ENCODE data around the gene ELL2. TPM values are rescaled to one million over a fixed set of nuclear protein-coding genes. Genes with fewer than 3 reads are reported as not detected.

Gene ELL2
- polyA plus RNA-seq, 1 of the 3 experiments (the other 2 are of a cell fraction) = 18.4 TPM

- no peak for DNase-seq
- peaks cover 0 to 9% of the 10 kb centered on the region in 2 experiments; a peak in 2 of 4 replicates for H3K4me1 ChIP-seq (ENCODE audit: control insufficient read depth in 1 of 2, insufficient read depth in 2 of 2, low read depth in 1 of 2, low read length in 1 of 2)
- peaks cover 46% of the 10 kb centered on the region for H3F3A ChIP-seq (replicated peaks; ENCODE audit: insufficient read depth)
- H3K9ac ChIP-seq = no peak overlapping the region
- H3K9me3 ChIP-seq = no peaks in the 10 kb centered on the region
- no peak overlapping the region for H3K4me2 ChIP-seq
- ChIA-PET CTCF (interaction anchor here (0.7 to 1.9 kb wide), 2 partner anchors 29 to 304 kb away, joined by 3 to 4 read pairs; no protein-coding TSS in a partner anchor), POLR2A (interaction anchor here (0.6 kb wide), 1 partner anchor 61 kb away, joined by 4 read pairs; no protein-coding TSS in a partner anchor)
- no peaks in the 10 kb centered on the region for H3K9me2 ChIP-seq
- peaks cover 10 to 36% of the 10 kb centered on the region in 2 experiments for H3K36me3 ChIP-seq (replicated peaks in 1 of 2; ENCODE audit: control insufficient read depth in 1 of 2, insufficient read depth in 2 of 2, low read length in 1 of 2)
- H3K4me3 ChIP-seq (ENCODE audit: low read depth in 2 of 2, low read length in 1 of 2) = no peak overlapping the region
- peaks cover 47% of the 10 kb centered on the region for H4K20me1 ChIP-seq (ENCODE audit: insufficient read depth)
- TF ChIP-seq GATA2 (CRISPR knock-in tag; IDR thresholded peaks at IDR 0.05) = 0 out of 2 replicates have a peak, but pooled peaks have one; percentile 12
- no peak for TF ChIP-seq CTCF (IDR thresholded peaks at IDR 0.05)
- TF ChIP-seq MEF2A (IDR thresholded peaks at IDR 0.05; ENCODE audit: borderline replicate concordance, low read depth) = no peak
- peak; percentile 43; the same call in 1 of the 2 replicates for TF ChIP-seq NFIC (IDR thresholded peaks at IDR 0.05; ENCODE audit: borderline replicate concordance)
- no peak overlapping the region for H3K27ac ChIP-seq (ENCODE audit: low read depth in 2 of 2, low read length in 1 of 2)
- peaks cover 96% of the 10 kb centered on the region for H3K79me2 ChIP-seq (ENCODE audit: insufficient read depth)
- H2AFZ ChIP-seq (ENCODE audit: low read depth) = no peak overlapping the region
- H3K27me3 ChIP-seq (ENCODE audit: insufficient read depth) = no peaks in the 10 kb centered on the region
- WGBS (ENCODE audit: low lambda C conversion rate) = 92% methylated on average over 3 of the region's 3 CpGs
Measured at GRCh38 chr5:95931079-95931833, 30.4 kb downstream of the ELL2 start.

GRCh38 chr5:95930141-95930930, 31.3 kb downstream of the ELL2 start:
- Histone ChIP-seq H3K27ac (ENCODE audit: low read depth in 2 of 2, low read length in 1 of 2) (no peak overlapping the region), H3K4me3 (ENCODE audit: low read depth in 2 of 2, low read length in 1 of 2) (no peak overlapping the region), H4K20me1 (ENCODE audit: insufficient read depth) (peaks cover 48% of the 10 kb centered on the region), H3K4me2 (no peak overlapping the region), H3F3A (replicated peaks; ENCODE audit: insufficient read depth) (peaks cover 42% of the 10 kb centered on the region), H3K27me3 (ENCODE audit: insufficient read depth) (no peaks in the 10 kb centered on the region), H3K9ac (no peak overlapping the region), H3K4me1 (ENCODE audit: control insufficient read depth in 1 of 2, insufficient read depth in 2 of 2, low read depth in 1 of 2, low read length in 1 of 2) (peaks cover 0 to 9% of the 10 kb centered on the region in 2 experiments; a peak in 2 of 4 replicates), H3K36me3 (replicated peaks in 1 of 2; ENCODE audit: control insufficient read depth in 1 of 2, insufficient read depth in 2 of 2, low read length in 1 of 2) (peaks cover 5 to 30% of the 10 kb centered on the region in 2 experiments), H3K9me3 (no peaks in the 10 kb centered on the region), H3K79me2 (ENCODE audit: insufficient read depth) (peaks cover 96% of the 10 kb centered on the region), H3K9me2 (no peaks in the 10 kb centered on the region), H2AFZ (ENCODE audit: low read depth) (no peak overlapping the region)
- ChIA-PET CTCF (interaction anchor here (1.9 kb wide), 1 partner anchor 30 kb away, joined by 4 read pairs; no protein-coding TSS in a partner anchor), POLR2A (no interaction called here)
- DNase-seq = no peak
- WGBS (ENCODE audit: low lambda C conversion rate) = 97% methylated on average over 4 of the region's 4 CpGs
- TF ChIP-seq SMC3 (IDR thresholded peaks at IDR 0.05; ENCODE audit: low read depth, low read length) (no peak), USF2 (IDR thresholded peaks at IDR 0.05; ENCODE audit: borderline replicate concordance, low read depth, low read length) (no peak), ELF1 (IDR thresholded peaks at IDR 0.05) (no peak), EZH2phosphoT487 (IDR thresholded peaks at IDR 0.05; ENCODE audit: borderline replicate concordance, low read depth) (no peak), RAD21 (IDR thresholded peaks at IDR 0.05; ENCODE audit: low read length) (no peak), ZBTB33 (IDR thresholded peaks at IDR 0.05; ENCODE audit: borderline replicate concordance, low read depth) (no peak), CTCF (IDR thresholded peaks at IDR 0.05) (no peak), FOSL2 (IDR thresholded peaks at IDR 0.05; ENCODE audit: borderline replicate concordance, low read depth) (no peak), POLR2AphosphoS5 (IDR thresholded peaks at IDR 0.05; ENCODE audit: low read depth, low read length) (no peak), YY1 (IDR thresholded peaks at IDR 0.05; ENCODE audit: low read depth) (no peak)

All from SK-N-SH (cell line).